GM19467 (cell line): ENCODE results near the gene TMEM43.

Source experiments
- ATAC-seq: cut with Tn5 transposase; IDR thresholded peaks from one replicate; pipeline ENCODE4 v1.9.1; 2021; ENCODE audit warnings: mild to moderate bottlenecking, moderate library complexity; ENCODE audit not compliant: unreplicated experiment

TMEM43 gene

GRCh38 chr3:14148041-14148985, 23.5 kb downstream of the TMEM43 start:
- no peak for ATAC-seq

- no peak for ATAC-seq
Measured at GRCh38 chr3:14150078-14150477, 25.2 kb downstream of the TMEM43 start.

- no peak for ATAC-seq
Measured at GRCh38 chr3:14150491-14151230, 25.8 kb downstream of the TMEM43 start.

GRCh38 chr3:14151471-14152083, 26.7 kb downstream of the TMEM43 start:
- no peak for ATAC-seq

GRCh38 chr3:14152233-14152962, 27.5 kb downstream of the TMEM43 start:
- no peak for ATAC-seq

GRCh38 chr3:14152963-14153355, 28.1 kb downstream of the TMEM43 start:
- ATAC-seq, result no peak

- ATAC-seq, result no peak
Measured at GRCh38 chr3:14153663-14154062, 28.8 kb downstream of the TMEM43 start.

GRCh38 chr3:14154276-14154675, 29.4 kb downstream of the TMEM43 start:
- ATAC-seq, result no peak

GRCh38 chr3:14154895-14155440, 30.1 kb downstream of the TMEM43 start:
- ATAC-seq, result no peak

- ATAC-seq, result no peak
Measured at GRCh38 chr3:14156201-14156600, 31.3 kb downstream of the TMEM43 start.

GRCh38 chr3:14156843-14157561, 32.1 kb downstream of the TMEM43 start:
- ATAC-seq, result no peak

GRCh38 chr3:14157951-14158350, 33.1 kb downstream of the TMEM43 start:
- no peak for ATAC-seq

GRCh38 chr3:14158370-14158769, 33.5 kb downstream of the TMEM43 start:
- ATAC-seq, result no peak

- ATAC-seq, result no peak
Measured at GRCh38 chr3:14159426-14159825, 34.6 kb downstream of the TMEM43 start.

- no peak for ATAC-seq
Measured at GRCh38 chr3:14161282-14161681, 36.4 kb downstream of the TMEM43 start.

- no peak for ATAC-seq
Measured at GRCh38 chr3:14162178-14162577, 37.3 kb downstream of the TMEM43 start.

- no peak for ATAC-seq
Measured at GRCh38 chr3:14166877-14167603, 42.2 kb downstream of the TMEM43 start.

- no peak for ATAC-seq
Measured at GRCh38 chr3:14169435-14169834, 44.6 kb downstream of the TMEM43 start.

- ATAC-seq, result no peak
Measured at GRCh38 chr3:14169871-14170270, 45.0 kb downstream of the TMEM43 start.
